HG03378 (cell line): ENCODE results near the gene ZNF629.
"Not testable (repeated sequence)": the region's sequence is repeated elsewhere in the genome, so short reads cannot be mapped to it uniquely, and the experiment has no call there.

Experiments used
- ATAC-seq: cut with Tn5 transposase; IDR thresholded peaks from one replicate; pipeline ENCODE4 v1.9.1; 2021; ENCODE audit warnings: mild to moderate bottlenecking, moderate library complexity; ENCODE audit not compliant: unreplicated experiment

ZNF629 gene

GRCh38 chr16:30786936-30787612, at the start of gene ZNF629:
Gene ZNF629, minus strand, starts transcription at chr16:30787205. Its CDS starts 2,723 bp downstream, at chr16:30784482.
- no peak for ATAC-seq

- ATAC-seq: no peak
Measured at GRCh38 chr16:30834130-30834740, 47.2 kb upstream of the ZNF629 start.

GRCh38 chr16:30830072-30830417, 43.0 kb upstream of the ZNF629 start:
- ATAC-seq: no peak

- ATAC-seq: no peak
Measured at GRCh38 chr16:30829130-30830071, 42.4 kb upstream of the ZNF629 start.

- ATAC-seq: no peak
Measured at GRCh38 chr16:30821891-30822290, 34.9 kb upstream of the ZNF629 start.

- not testable (repeated sequence) for ATAC-seq
Measured at GRCh38 chr16:30821441-30821840, 34.4 kb upstream of the ZNF629 start.

- no peak for ATAC-seq
Measured at GRCh38 chr16:30820952-30821421, 34.0 kb upstream of the ZNF629 start.

- ATAC-seq: no peak
Measured at GRCh38 chr16:30816769-30817168, 29.8 kb upstream of the ZNF629 start.

- ATAC-seq: no peak
Measured at GRCh38 chr16:30813821-30814189, 26.8 kb upstream of the ZNF629 start.

- ATAC-seq: not testable (repeated sequence)
Measured at GRCh38 chr16:30809675-30810074, 22.7 kb upstream of the ZNF629 start.

- ATAC-seq: not testable (repeated sequence)
Measured at GRCh38 chr16:30808890-30809426, 22.0 kb upstream of the ZNF629 start.

- ATAC-seq: no peak
Measured at GRCh38 chr16:30808146-30808545, 21.1 kb upstream of the ZNF629 start.

GRCh38 chr16:30805370-30806169, 18.6 kb upstream of the ZNF629 start:
- ATAC-seq: no peak

GRCh38 chr16:30805056-30805369, 18.0 kb upstream of the ZNF629 start:
- no peak for ATAC-seq

- ATAC-seq: no peak
Measured at GRCh38 chr16:30802936-30803335, 15.9 kb upstream of the ZNF629 start.

GRCh38 chr16:30797670-30798309, 10.8 kb upstream of the ZNF629 start:
- ATAC-seq: no peak

GRCh38 chr16:30794634-30795033, 7.6 kb upstream of the ZNF629 start:
- ATAC-seq: no peak

GRCh38 chr16:30793508-30794069, 6.6 kb upstream of the ZNF629 start:
- no peak for ATAC-seq

GRCh38 chr16:30787613-30788378, 791 bp upstream of the ZNF629 start:
- ATAC-seq: no peak
